Measurements from ENCODE around the gene HECTD1. TPM values are rescaled to one million over a fixed set of nuclear protein-coding genes. Genes with fewer than 3 reads are reported as not detected.
"Not testable (repeated sequence)": the region's sequence is repeated elsewhere in the genome, so short reads cannot be mapped to it uniquely, and the experiment has no call there.

Gene HECTD1
- total RNA-seq, 4 donors from 2014 or later: 177 to 224 (median 206) TPM

- WGBS: 79% methylated on average over 3 of the region's 3 CpGs
- peak; percentile 5 for DNase-seq (ENCODE audit: extremely low spot score)
- no peak for TF ChIP-seq POLR2A (IDR thresholded peaks at IDR 0.05; ENCODE audit: low read depth)
- TF ChIP-seq CTCF (IDR thresholded peaks at IDR 0.05): no peak
- TF ChIP-seq POLR2AphosphoS5 (IDR thresholded peaks at IDR 0.05): no peak
- TF ChIP-seq EP300 (IDR thresholded peaks at IDR 0.05): no peak
- Histone ChIP-seq H3K4me3 (no peak overlapping the region), H3K9me3 (no peaks in the 10 kb centered on the region), H3K4me1 (peaks cover 13 to 60% (median 44%) of the 10 kb centered on the region in 4 donors), H3K27me3 (no peaks in the 10 kb centered on the region), H3K36me3 (peaks cover 0 to 28% (median 4%) of the 10 kb centered on the region in 4 donors), H3K27ac (replicated peaks in 1 of 4) (no peak overlapping the region)
- intact Hi-C loops (cut with DNase I): no loop called here
These were observed 17.4 kb downstream of the HECTD1 start for GRCh38 chr14:31190219-31190603.

GRCh38 chr14:31189346-31190218 is 18.0 kb downstream of the HECTD1 start:
- 83% methylated on average over 5 of the region's 5 CpGs for WGBS
- intact Hi-C loops (cut with DNase I): no loop called here
- peaks cover 7 to 54% (median 38%) of the 10 kb centered on the region in 4 donors for H3K4me1 ChIP-seq
- H3K4me3 ChIP-seq: no peak overlapping the region
- no peak for DNase-seq (ENCODE audit: extremely low spot score)
- peaks cover 0 to 34% (median 8%) of the 10 kb centered on the region in 4 donors for H3K36me3 ChIP-seq
- TF ChIP-seq POLR2AphosphoS5 (IDR thresholded peaks at IDR 0.05): no peak
- TF ChIP-seq POLR2A (IDR thresholded peaks at IDR 0.05; ENCODE audit: low read depth): no peak
- TF ChIP-seq CTCF (IDR thresholded peaks at IDR 0.05): no peak
- no peak for TF ChIP-seq EP300 (IDR thresholded peaks at IDR 0.05)
- no peaks in the 10 kb centered on the region for H3K9me3 ChIP-seq
- no peaks in the 10 kb centered on the region for H3K27me3 ChIP-seq
- H3K27ac ChIP-seq (replicated peaks in 1 of 4): no peak overlapping the region

- Histone ChIP-seq H3K4me1 (peaks cover 0 to 46% (median 32%) of the 10 kb centered on the region in 4 donors), H3K4me3 (no peak overlapping the region), H3K27me3 (no peaks in the 10 kb centered on the region), H3K36me3 (peaks cover 0 to 40% (median 8%) of the 10 kb centered on the region in 4 donors), H3K9me3 (no peaks in the 10 kb centered on the region), H3K27ac (replicated peaks in 1 of 4) (no peak overlapping the region)
- WGBS: 95% methylated on average over 1 of the region's 1 CpG
- TF ChIP-seq CTCF (IDR thresholded peaks at IDR 0.05) (no peak), EP300 (IDR thresholded peaks at IDR 0.05) (no peak), POLR2A (IDR thresholded peaks at IDR 0.05; ENCODE audit: low read depth) (no peak), POLR2AphosphoS5 (IDR thresholded peaks at IDR 0.05) (no peak)
- intact Hi-C loops (cut with DNase I): no loop called here
- no peak for DNase-seq (ENCODE audit: extremely low spot score)
These were observed 18.8 kb downstream of the HECTD1 start for GRCh38 chr14:31188744-31189143.

GRCh38 chr14:31182016-31182415 is 25.6 kb downstream of the HECTD1 start:
- intact Hi-C loops (cut with DNase I); DNase-seq (ENCODE audit: extremely low spot score); H3K27me3 ChIP-seq; H3K4me3 ChIP-seq; H3K27ac ChIP-seq (replicated peaks in 1 of 4); H3K9me3 ChIP-seq: not testable (repeated sequence)
- Histone ChIP-seq H3K4me1 (peaks cover 0 to 14% (median 7%) of the 10 kb centered on the region in 4 donors), H3K36me3 (peaks cover 6 to 44% (median 21%) of the 10 kb centered on the region in 4 donors)
- 94% methylated on average over 6 of the region's 6 CpGs for WGBS

GRCh38 chr14:31181271-31181670 is 26.3 kb downstream of the HECTD1 start:
- intact Hi-C loops (cut with DNase I): no loop called here
- TF ChIP-seq EP300 (IDR thresholded peaks at IDR 0.05) (no peak), POLR2AphosphoS5 (IDR thresholded peaks at IDR 0.05) (no peak), POLR2A (IDR thresholded peaks at IDR 0.05; ENCODE audit: low read depth) (no peak), CTCF (IDR thresholded peaks at IDR 0.05) (no peak)
- H3K27me3 ChIP-seq: no peaks in the 10 kb centered on the region
- H3K27ac ChIP-seq (replicated peaks in 1 of 4): no peak overlapping the region
- WGBS: 93% methylated on average over 3 of the region's 3 CpGs
- peaks cover 6 to 49% (median 24%) of the 10 kb centered on the region in 4 donors for H3K36me3 ChIP-seq
- H3K4me3 ChIP-seq: no peak overlapping the region
- H3K9me3 ChIP-seq: no peaks in the 10 kb centered on the region
- DNase-seq (ENCODE audit: extremely low spot score): no peak
- H3K4me1 ChIP-seq: peaks cover 0 to 15% (median 7%) of the 10 kb centered on the region in 4 donors
